GM12801 (cell line): Measurements from ENCODE around the gene ZEB1.

ENCODE experiments used
- CTCF ChIP-seq: IDR thresholded peaks from one replicate; pipeline ENCODE4 v1.5.1; 2011; ENCODE audit warnings: control low read depth; ENCODE audit not compliant: insufficient read length; ENCODE audit errors: extremely low read depth

ZEB1 gene

GRCh38 chr10:31319602-31320549, 860 bp downstream of the ZEB1 start:
- no peak for TF ChIP-seq CTCF

GRCh38 chr10:31320550-31321211, 1.7 kb downstream of the ZEB1 start:
- TF ChIP-seq CTCF, result no peak

GRCh38 chr10:31321396-31321941, 2.5 kb downstream of the ZEB1 start:
- TF ChIP-seq CTCF, result no peak

- no peak for TF ChIP-seq CTCF
Observed at GRCh38 chr10:31322647-31323046, 3.6 kb downstream of the ZEB1 start.

GRCh38 chr10:31340343-31340742, 21.3 kb downstream of the ZEB1 start:
- no peak for TF ChIP-seq CTCF

GRCh38 chr10:31341552-31341951, 22.5 kb downstream of the ZEB1 start:
- no peak for TF ChIP-seq CTCF

GRCh38 chr10:31343009-31343408, 24.0 kb downstream of the ZEB1 start:
- TF ChIP-seq CTCF, result no peak
